GM18951 (cell line): ENCODE results near the gene IL27RA.

Experiments used
- POLR2A ChIP-seq: IDR thresholded peaks from 4 replicates; pipeline ENCODE4 v1.6.1; 2011; ENCODE audit warnings: mild to moderate bottlenecking; ENCODE audit not compliant: insufficient read length, insufficient read depth; ENCODE audit errors: extremely low read depth
- in situ Hi-C: fragments of 300-500 bp; cut with MboI; formaldehyde crosslinking; loops from one replicate; pipeline ENCODE4 v1.12.0; 2022; ENCODE audit warnings: low sequenced_read_pairs, mixed read lengths, inconsistent platforms; ENCODE audit not compliant: unreplicated experiment

IL27RA gene

GRCh38 chr19:14102102-14102696, 70.6 kb downstream of the IL27RA start:
- no peak for TF ChIP-seq POLR2A
- in situ Hi-C loops: no loop called here

- in situ Hi-C loops: no loop called here
- TF ChIP-seq POLR2A: no peak
Observed at GRCh38 chr19:14102756-14103155, 71.2 kb downstream of the IL27RA start.
